HepG2 (cell line): ENCODE results near the gene GPR162. TPM values are rescaled to one million over a fixed set of nuclear protein-coding genes. Genes with fewer than 3 reads are reported as not detected.

Source experiments
- CBX1 ChIP-seq: IDR thresholded peaks from one replicate; pipeline ENCODE4 v1.6.1; 2016; ENCODE audit warnings: antibody characterized with exemption, low read depth
- CENPBD1 ChIP-seq: sonication (generic); formaldehyde crosslinking; IDR thresholded peaks from 2 replicates; pipeline ENCODE4 v1.8.0; 2022; ENCODE audit warnings: missing genetic modification reagents, low read depth, mild to moderate bottlenecking, borderline replicate concordance
- DR1 ChIP-seq: sonication (generic); formaldehyde crosslinking; IDR thresholded peaks from 2 replicates; pipeline ENCODE4 v1.8.0; 2021; ENCODE audit warnings: mild to moderate bottlenecking, missing genetic modification reagents, inconsistent platforms
- DRAP1 ChIP-seq: IDR thresholded peaks from 2 replicates; pipeline ENCODE4 v1.6.1; 2016; ENCODE audit warnings: missing genetic modification reagents, missing compliant biosample characterization
- GMEB2 ChIP-seq: IDR thresholded peaks from 2 replicates; pipeline ENCODE4 v1.6.1; 2016; ENCODE audit warnings: missing biosample characterization, missing genetic modification reagents, low read depth
- HDAC1 ChIP-seq: sonication (generic); formaldehyde crosslinking; IDR thresholded peaks from 2 replicates; pipeline ENCODE4 v1.5.1; 2020; ENCODE audit warnings: mild to moderate bottlenecking, missing genetic modification reagents
- HDAC2 ChIP-seq: sonication (generic); formaldehyde crosslinking; IDR thresholded peaks from 2 replicates; pipeline ENCODE4 v1.4.0; 2020; ENCODE audit warnings: missing genetic modification reagents
- KDM4B ChIP-seq: sonication (generic); formaldehyde crosslinking; IDR thresholded peaks from 2 replicates; pipeline ENCODE4 v1.4.0; 2020; ENCODE audit warnings: missing genetic modification reagents
- KDM5B ChIP-seq: sonication (generic); formaldehyde crosslinking; IDR thresholded peaks from 2 replicates; pipeline ENCODE4 v1.4.0; 2020; ENCODE audit warnings: missing genetic modification reagents, mild to moderate bottlenecking, borderline replicate concordance
- KMT2B ChIP-seq: IDR thresholded peaks from 2 replicates; pipeline ENCODE4 v1.6.1; 2016; ENCODE audit warnings: missing genetic modification reagents, missing compliant biosample characterization
- MIER2 ChIP-seq: IDR thresholded peaks from 2 replicates; pipeline ENCODE4 v1.6.1; 2016; ENCODE audit warnings: missing biosample characterization, missing genetic modification reagents
- MTERF4 ChIP-seq: sonication (generic); formaldehyde crosslinking; IDR thresholded peaks from 2 replicates; pipeline ENCODE4 v1.8.0; 2023; ENCODE audit warnings: mild to moderate bottlenecking, missing genetic modification reagents
- XBP1 ChIP-seq: sonication (generic); formaldehyde crosslinking; IDR thresholded peaks from 2 replicates; pipeline ENCODE4 v1.5.0; 2020; ENCODE audit warnings: missing genetic modification reagents
- ZBTB33 ChIP-seq: sonication (generic); formaldehyde crosslinking; IDR thresholded peaks from 2 replicates; pipeline ENCODE4 v1.4.0; 2020; ENCODE audit warnings: missing genetic modification reagents
- ZFX ChIP-seq: sonication (generic); formaldehyde crosslinking; IDR thresholded peaks from 2 replicates; pipeline ENCODE4 v1.4.0; 2020; ENCODE audit warnings: mild to moderate bottlenecking, low read depth, missing genetic modification reagents, moderate library complexity
- ZGPAT ChIP-seq: IDR thresholded peaks from 2 replicates; pipeline ENCODE4 v1.6.1; 2016; ENCODE audit warnings: mild to moderate bottlenecking
- ZNF205 ChIP-seq: IDR thresholded peaks from 2 replicates; pipeline ENCODE4 v1.6.1; 2018; ENCODE audit warnings: missing biosample characterization, missing genetic modification reagents
- ZNF24 ChIP-seq: fragments of 450-650 bp; IDR thresholded peaks from 2 replicates; pipeline ENCODE4 v1.6.1; 2017; ENCODE audit warnings: antibody characterized with exemption, mild to moderate bottlenecking
- ZNF564 ChIP-seq: sonication (generic); formaldehyde crosslinking; IDR thresholded peaks from 2 replicates; pipeline ENCODE4 v1.8.1; 2023; ENCODE audit warnings: mild to moderate bottlenecking, missing genetic modification reagents
- ZNF580 ChIP-seq: IDR thresholded peaks from 2 replicates; pipeline ENCODE4 v1.6.1; 2016; ENCODE audit warnings: low read depth, borderline replicate concordance
- ZNF674 ChIP-seq: sonication (generic); formaldehyde crosslinking; IDR thresholded peaks from 2 replicates; pipeline ENCODE4 v1.5.0; 2020; ENCODE audit warnings: low read depth, mild to moderate bottlenecking, missing genetic modification reagents
- ZNF709 ChIP-seq: sonication (generic); formaldehyde crosslinking; IDR thresholded peaks from 2 replicates; pipeline ENCODE4 v1.5.0; 2020; ENCODE audit warnings: mild to moderate bottlenecking, missing genetic modification reagents
- ZNF790 ChIP-seq: sonication (generic); formaldehyde crosslinking; IDR thresholded peaks from 2 replicates; pipeline ENCODE4 v1.8.0; 2022; ENCODE audit warnings: missing genetic modification reagents, mild to moderate bottlenecking, borderline replicate concordance
- polyA plus RNA-seq, 8 experiments: library from polyadenylated mRNA; depleted of rRNA in 3 of 8; stranded (reverse) in 7 of 8; unstranded in 1 of 8; fragments of >200 nt; fragmentation: Illumina TruSeq in 4 of 8; extraction: Trizol in 4 of 8; gene quantifications; 2 replicates each; pipeline versions ENCODE4 v1.2.1 to v1.2.3, GENCODE V29; 2011 to 2016; ENCODE audit warnings: low read depth in 4 of 8, missing spikeins in 1 of 8, mixed read lengths in 1 of 8; ENCODE audit not compliant: insufficient read depth in 1 of 8
- total RNA-seq, 5 experiments: library from RNA; depleted of rRNA; stranded (reverse); fragments of >200 nt; fragmentation: Illumina TruSeq; extraction: Trizol; gene quantifications; 2 replicates each; pipeline ENCODE4 v1.2.3, GENCODE V29; 2016; ENCODE audit warnings: low read depth in 1 of 5

GPR162 gene
- total and polyA plus RNA-seq, 2 of the 13 experiments (the other 11 are each of a cell fraction or from before 2014, with no cell fraction given), result 0.08 TPM; not detected in 1

- TF ChIP-seq MTERF4 (CRISPR knock-in tag) (no peak), KDM5B (CRISPR knock-in tag) (peak; percentile 83), XBP1 (0 out of 2 replicates have a peak, but pooled peaks have one; percentile 70), HDAC1 (CRISPR knock-in tag) (no peak), ZNF24 (no peak), ZNF674 (0 out of 2 replicates have a peak, but pooled peaks have one; percentile 19), MIER2 (CRISPR knock-in tag) (no peak), HDAC2 (CRISPR knock-in tag) (no peak), ZNF580 (peak; percentile 85; the same call in 1 of the 2 replicates), ZNF564 (CRISPR knock-in tag) (0 out of 2 replicates have a peak, but pooled peaks have one; percentile 48), KMT2B (CRISPR knock-in tag) (peak; percentile 50; the same call in 1 of the 2 replicates), ZNF205 (CRISPR knock-in tag) (peak; percentile 49; the same call in 1 of the 2 replicates), KDM4B (CRISPR knock-in tag) (no peak), ZFX (CRISPR knock-in tag) (peak; percentile 59), ZGPAT (CRISPR knock-in tag) (peak; percentile 59), ZNF790 (CRISPR knock-in tag) (0 out of 2 replicates have a peak, but pooled peaks have one; percentile 61), DR1 (CRISPR knock-in tag) (peak; percentile 91), DRAP1 (CRISPR knock-in tag) (peak; percentile 96), ZBTB33 (CRISPR knock-in tag) (no peak), CENPBD1 (CRISPR knock-in tag) (no peak), CBX1 (peak; percentile 93), ZNF709 (CRISPR knock-in tag) (no peak; the same call in 1 of the 2 replicates), GMEB2 (CRISPR knock-in tag) (no peak)
Observed at GRCh38 chr12:6867413-6868210, 46.0 kb downstream of the GPR162 start, which contains the start of gene TPI1 (continued).
